ENCODE results near the gene SLC51A.
"Not testable (repeated sequence)": the region's sequence is repeated elsewhere in the genome, so short reads cannot be mapped to it uniquely, and the experiment has no call there.

Gene SLC51A

GRCh38 chr3:196216089-196216564 is at the start of gene SLC51A:
TSS of gene SLC51A (plus strand) at chr3:196216534. CDS start at chr3:196216713, 179 bp downstream.
- DNase-seq: no peak

GRCh38 chr3:196166741-196167140 is 49.6 kb upstream of the SLC51A start:
- DNase-seq: no peak

GRCh38 chr3:196168808-196169391 is 47.4 kb upstream of the SLC51A start:
- peak; percentile 89 for DNase-seq

GRCh38 chr3:196169836-196170240 is 46.5 kb upstream of the SLC51A start:
- no peak for DNase-seq

GRCh38 chr3:196170296-196170695 is 46.0 kb upstream of the SLC51A start:
- not testable (repeated sequence) for DNase-seq

GRCh38 chr3:196174652-196175051 is 41.7 kb upstream of the SLC51A start:
- DNase-seq: no peak

- DNase-seq: no peak
Measured at GRCh38 chr3:196175116-196175625, 41.2 kb upstream of the SLC51A start.

- no peak for DNase-seq
Measured at GRCh38 chr3:196175722-196176121, 40.6 kb upstream of the SLC51A start.

- DNase-seq: no peak
Measured at GRCh38 chr3:196177567-196177966, 38.8 kb upstream of the SLC51A start.

GRCh38 chr3:196177967-196178366 is 38.4 kb upstream of the SLC51A start:
- no peak for DNase-seq

GRCh38 chr3:196178993-196179379 is 37.3 kb upstream of the SLC51A start:
- no peak for DNase-seq

- peak; percentile 71 for DNase-seq
Measured at GRCh38 chr3:196179380-196180308, 36.7 kb upstream of the SLC51A start.

- DNase-seq: no peak
Measured at GRCh38 chr3:196180346-196180745, 36.0 kb upstream of the SLC51A start.

- peak; percentile 63 for DNase-seq
Measured at GRCh38 chr3:196181127-196181546, 35.2 kb upstream of the SLC51A start.

- not testable (repeated sequence) for DNase-seq
Measured at GRCh38 chr3:196184169-196184432, 32.2 kb upstream of the SLC51A start.

GRCh38 chr3:196184881-196185280 is 31.5 kb upstream of the SLC51A start:
- DNase-seq: no peak

GRCh38 chr3:196186651-196187573 is 29.4 kb upstream of the SLC51A start:
- peak; percentile 54 for DNase-seq

- no peak for DNase-seq
Measured at GRCh38 chr3:196189566-196190347, 26.6 kb upstream of the SLC51A start.

GRCh38 chr3:196192036-196192523 is 24.3 kb upstream of the SLC51A start:
- no peak for DNase-seq

GRCh38 chr3:196192524-196193051 is 23.7 kb upstream of the SLC51A start:
- DNase-seq: no peak

GRCh38 chr3:196193133-196193735 is 23.1 kb upstream of the SLC51A start:
- DNase-seq: no peak

Measured in NCI-H774 (cell line).